ENCODE results near the gene KRT80. TPM values are rescaled to one million over a fixed set of nuclear protein-coding genes. Genes with fewer than 3 reads are reported as not detected.

Gene KRT80
- total and polyA plus RNA-seq, 3 experiments from 2014 or later: not detected

- H3K4me1 ChIP-seq (ENCODE audit: insufficient read depth, low read length): no peaks in the 10 kb centered on the region
- ChIA-PET CTCF (no interaction called here), POLR2A (no interaction called here)
- no peaks in the 10 kb centered on the region for H3K9me3 ChIP-seq (ENCODE audit: low read length)
- Mint-ChIP-seq H3K4me3 (no peak overlapping the region), H3K4me1 (no peaks in the 10 kb centered on the region), H3K9me3 (peaks cover 0 to 1% (median 0%) of the 10 kb centered on the region in 5 donors), H3K27me3 (peaks cover 5 to 10% of the 10 kb centered on the region in 2 donors), H3K36me3 (no peaks in the 10 kb centered on the region), H3K27ac (no peak overlapping the region)
- H3K27me3 ChIP-seq (ENCODE audit: insufficient read depth, low read length, poor library complexity, severe bottlenecking): no peaks in the 10 kb centered on the region
- no peak for DNase-seq
- H3K36me3 ChIP-seq (ENCODE audit: insufficient read depth, low read length): no peaks in the 10 kb centered on the region
- H3K27ac ChIP-seq (ENCODE audit: low read depth, low read length): no peak overlapping the region
- H3K4me3 ChIP-seq (ENCODE audit: low read length): no peak overlapping the region
These were observed 47.1 kb downstream of the KRT80 start for GRCh38 chr12:52144512-52145227.

- no peaks in the 10 kb centered on the region for H3K4me1 ChIP-seq (ENCODE audit: insufficient read depth, low read length)
- H3K36me3 Mint-ChIP-seq: no peaks in the 10 kb centered on the region
- CTCF ChIA-PET: no interaction called here
- no peak overlapping the region for H3K4me3 ChIP-seq (ENCODE audit: low read length)
- no peaks in the 10 kb centered on the region for H3K4me1 Mint-ChIP-seq
- H3K27ac ChIP-seq (ENCODE audit: low read depth, low read length): no peak overlapping the region
- H3K27ac Mint-ChIP-seq: peak overlapping the region in 1 of 8 donors; percentile 9
- DNase-seq: no peak
- H3K9me3 Mint-ChIP-seq: peaks cover 0 to 1% (median 0%) of the 10 kb centered on the region in 5 donors
- POLR2A ChIA-PET: no interaction called here
- H3K4me3 Mint-ChIP-seq: no peak overlapping the region
- H3K27me3 Mint-ChIP-seq: peaks cover 14 to 17% of the 10 kb centered on the region in 2 donors
- no peaks in the 10 kb centered on the region for H3K9me3 ChIP-seq (ENCODE audit: low read length)
- no peaks in the 10 kb centered on the region for H3K27me3 ChIP-seq (ENCODE audit: insufficient read depth, low read length, poor library complexity, severe bottlenecking)
- no peaks in the 10 kb centered on the region for H3K36me3 ChIP-seq (ENCODE audit: insufficient read depth, low read length)
These were observed 49.4 kb downstream of the KRT80 start for GRCh38 chr12:52142431-52142830.

- ChIA-PET CTCF (no interaction called here), POLR2A (no interaction called here)
- DNase-seq: no peak
- Mint-ChIP-seq H3K27me3 (peaks cover 14 to 18% of the 10 kb centered on the region in 2 donors), H3K4me3 (no peak overlapping the region), H3K27ac (peak overlapping the region in 1 of 8 donors; percentile 7), H3K4me1 (no peaks in the 10 kb centered on the region), H3K9me3 (peaks cover 0 to 1% (median 0%) of the 10 kb centered on the region in 5 donors), H3K36me3 (no peaks in the 10 kb centered on the region)
- Histone ChIP-seq H3K36me3 (ENCODE audit: insufficient read depth, low read length) (no peaks in the 10 kb centered on the region), H3K27me3 (ENCODE audit: insufficient read depth, low read length, poor library complexity, severe bottlenecking) (no peaks in the 10 kb centered on the region), H3K9me3 (ENCODE audit: low read length) (no peaks in the 10 kb centered on the region), H3K27ac (ENCODE audit: low read depth, low read length) (no peak overlapping the region), H3K4me3 (ENCODE audit: low read length) (no peak overlapping the region), H3K4me1 (ENCODE audit: insufficient read depth, low read length) (no peaks in the 10 kb centered on the region)
These were observed 49.9 kb downstream of the KRT80 start for GRCh38 chr12:52141875-52142274.

- peak in 1 of 5 donors; percentile 8 for DNase-seq
- Mint-ChIP-seq H3K9me3 (peaks cover 0 to 1% (median 0%) of the 10 kb centered on the region in 5 donors), H3K36me3 (no peaks in the 10 kb centered on the region), H3K27ac (peak overlapping the region in 1 of 8 donors; percentile 64), H3K4me1 (no peaks in the 10 kb centered on the region), H3K4me3 (no peak overlapping the region), H3K27me3 (peaks cover 14 to 21% of the 10 kb centered on the region in 2 donors)
- Histone ChIP-seq H3K9me3 (ENCODE audit: low read length) (no peaks in the 10 kb centered on the region), H3K4me3 (ENCODE audit: low read length) (no peak overlapping the region), H3K27ac (ENCODE audit: low read depth, low read length) (no peak overlapping the region), H3K4me1 (ENCODE audit: insufficient read depth, low read length) (no peaks in the 10 kb centered on the region), H3K36me3 (ENCODE audit: insufficient read depth, low read length) (no peaks in the 10 kb centered on the region), H3K27me3 (ENCODE audit: insufficient read depth, low read length, poor library complexity, severe bottlenecking) (no peaks in the 10 kb centered on the region)
- ChIA-PET CTCF (no interaction called here), POLR2A (no interaction called here)
These were observed 50.5 kb downstream of the KRT80 start for GRCh38 chr12:52141306-52141705.

- H3K27ac Mint-ChIP-seq: no peak overlapping the region
- H3K4me3 Mint-ChIP-seq: no peak overlapping the region
- peak in 2 of 5 donors; percentile 16 to 49 for DNase-seq
- peaks cover 14 to 26% of the 10 kb centered on the region in 2 donors for H3K27me3 Mint-ChIP-seq
- no peak overlapping the region for H3K4me3 ChIP-seq (ENCODE audit: low read length)
- ChIA-PET POLR2A (no interaction called here), CTCF (no interaction called here)
- H3K36me3 Mint-ChIP-seq: no peaks in the 10 kb centered on the region
- peaks cover 0 to 1% (median 0%) of the 10 kb centered on the region in 5 donors for H3K9me3 Mint-ChIP-seq
- H3K9me3 ChIP-seq (ENCODE audit: low read length): no peaks in the 10 kb centered on the region
- no peaks in the 10 kb centered on the region for H3K27me3 ChIP-seq (ENCODE audit: insufficient read depth, low read length, poor library complexity, severe bottlenecking)
- H3K4me1 ChIP-seq (ENCODE audit: insufficient read depth, low read length): no peaks in the 10 kb centered on the region
- no peak overlapping the region for H3K27ac ChIP-seq (ENCODE audit: low read depth, low read length)
- H3K4me1 Mint-ChIP-seq: no peaks in the 10 kb centered on the region
- H3K36me3 ChIP-seq (ENCODE audit: insufficient read depth, low read length): no peaks in the 10 kb centered on the region
These were observed 52.2 kb downstream of the KRT80 start for GRCh38 chr12:52139579-52140062.

GRCh38 chr12:52139147-52139546 is 52.7 kb downstream of the KRT80 start:
- H3K27ac Mint-ChIP-seq: no peak overlapping the region
- CTCF ChIA-PET: no interaction called here
- Histone ChIP-seq H3K27ac (ENCODE audit: low read depth, low read length) (no peak overlapping the region), H3K36me3 (ENCODE audit: insufficient read depth, low read length) (no peaks in the 10 kb centered on the region), H3K4me3 (ENCODE audit: low read length) (no peak overlapping the region), H3K9me3 (ENCODE audit: low read length) (no peaks in the 10 kb centered on the region), H3K4me1 (ENCODE audit: insufficient read depth, low read length) (no peaks in the 10 kb centered on the region), H3K27me3 (ENCODE audit: insufficient read depth, low read length, poor library complexity, severe bottlenecking) (no peaks in the 10 kb centered on the region)
- POLR2A ChIA-PET: no interaction called here
- peaks cover 0 to 1% (median 0%) of the 10 kb centered on the region in 5 donors for H3K9me3 Mint-ChIP-seq
- no peaks in the 10 kb centered on the region for H3K36me3 Mint-ChIP-seq
- no peaks in the 10 kb centered on the region for H3K4me1 Mint-ChIP-seq
- no peak overlapping the region for H3K4me3 Mint-ChIP-seq
- H3K27me3 Mint-ChIP-seq: peaks cover 14 to 28% of the 10 kb centered on the region in 2 donors
- DNase-seq: no peak

- Histone ChIP-seq H3K4me3 (ENCODE audit: low read length) (no peak overlapping the region), H3K27ac (ENCODE audit: low read depth, low read length) (no peak overlapping the region), H3K4me1 (ENCODE audit: insufficient read depth, low read length) (no peaks in the 10 kb centered on the region), H3K9me3 (ENCODE audit: low read length) (no peaks in the 10 kb centered on the region), H3K27me3 (ENCODE audit: insufficient read depth, low read length, poor library complexity, severe bottlenecking) (no peaks in the 10 kb centered on the region), H3K36me3 (ENCODE audit: insufficient read depth, low read length) (no peaks in the 10 kb centered on the region)
- ChIA-PET CTCF (no interaction called here), POLR2A (no interaction called here)
- Mint-ChIP-seq H3K27ac (no peak overlapping the region), H3K27me3 (peaks cover 14 to 24% of the 10 kb centered on the region in 2 donors), H3K4me3 (no peak overlapping the region), H3K4me1 (no peaks in the 10 kb centered on the region), H3K9me3 (no peaks in the 10 kb centered on the region), H3K36me3 (no peaks in the 10 kb centered on the region)
- DNase-seq: no peak
These were observed 54.1 kb downstream of the KRT80 start for GRCh38 chr12:52137746-52138145.

GRCh38 chr12:52132754-52133161 is 59.1 kb downstream of the KRT80 start:
- no peak for DNase-seq
- ChIA-PET CTCF (interaction anchor here (1.1 to 1.6 kb wide), 2 partner anchors 11 to 148 kb away, joined by 3 read pairs; no protein-coding TSS in a partner anchor), POLR2A (no interaction called here)
- Mint-ChIP-seq H3K27me3 (peaks cover 4 to 18% of the 10 kb centered on the region in 2 donors), H3K9me3 (no peaks in the 10 kb centered on the region), H3K36me3 (no peaks in the 10 kb centered on the region), H3K4me1 (no peaks in the 10 kb centered on the region), H3K27ac (peak overlapping the region in 1 of 8 donors; percentile 77), H3K4me3 (no peak overlapping the region)
- Histone ChIP-seq H3K27me3 (ENCODE audit: insufficient read depth, low read length, poor library complexity, severe bottlenecking) (no peaks in the 10 kb centered on the region), H3K4me3 (ENCODE audit: low read length) (no peak overlapping the region), H3K27ac (ENCODE audit: low read depth, low read length) (no peak overlapping the region), H3K9me3 (ENCODE audit: low read length) (no peaks in the 10 kb centered on the region), H3K4me1 (ENCODE audit: insufficient read depth, low read length) (no peaks in the 10 kb centered on the region), H3K36me3 (ENCODE audit: insufficient read depth, low read length) (no peaks in the 10 kb centered on the region)
